Coronary artery (tissue), 2 donors: ENCODE results near the gene HACD1.
A peak's percentile ranks its signal among the peaks of the same experiment; 100 is the strongest.

Experiments used
- DNase-seq: peaks from one replicate; pipeline ENCODE4 v3.0.0-alpha.2; 2017; ENCODE audit warnings: low spot score
- H3K27ac ChIP-seq, 2 donors: fragments of 200-600 bp; sonication (generic); one replicate each; pipeline ENCODE4 v1.5.1; 2016 to 2019
- H3K4me3 ChIP-seq: fragments of 200-600 bp; sonication (generic); 2 replicates; pipeline ENCODE4 v1.5.1; 2016; ENCODE audit warnings: mild to moderate bottlenecking, moderate library complexity
- CTCF ChIP-seq: fragments of 200-600 bp; sonication (generic); IDR thresholded peaks from one replicate; pipeline ENCODE4 v1.5.1; 2019; ENCODE audit warnings: antibody characterized with exemption

Gene HACD1

GRCh38 chr10:17624996-17625395 is 7.8 kb upstream of the HACD1 start:
- TF ChIP-seq CTCF = no peak
- no peak for DNase-seq
- Histone ChIP-seq H3K4me3 (no peak overlapping the region), H3K27ac (no peak overlapping the region)

- no peak for DNase-seq
- Histone ChIP-seq H3K27ac (no peak overlapping the region), H3K4me3 (no peak overlapping the region)
- TF ChIP-seq CTCF = no peak
Observed at GRCh38 chr10:17622061-17622460, 4.9 kb upstream of the HACD1 start.

DNA sequence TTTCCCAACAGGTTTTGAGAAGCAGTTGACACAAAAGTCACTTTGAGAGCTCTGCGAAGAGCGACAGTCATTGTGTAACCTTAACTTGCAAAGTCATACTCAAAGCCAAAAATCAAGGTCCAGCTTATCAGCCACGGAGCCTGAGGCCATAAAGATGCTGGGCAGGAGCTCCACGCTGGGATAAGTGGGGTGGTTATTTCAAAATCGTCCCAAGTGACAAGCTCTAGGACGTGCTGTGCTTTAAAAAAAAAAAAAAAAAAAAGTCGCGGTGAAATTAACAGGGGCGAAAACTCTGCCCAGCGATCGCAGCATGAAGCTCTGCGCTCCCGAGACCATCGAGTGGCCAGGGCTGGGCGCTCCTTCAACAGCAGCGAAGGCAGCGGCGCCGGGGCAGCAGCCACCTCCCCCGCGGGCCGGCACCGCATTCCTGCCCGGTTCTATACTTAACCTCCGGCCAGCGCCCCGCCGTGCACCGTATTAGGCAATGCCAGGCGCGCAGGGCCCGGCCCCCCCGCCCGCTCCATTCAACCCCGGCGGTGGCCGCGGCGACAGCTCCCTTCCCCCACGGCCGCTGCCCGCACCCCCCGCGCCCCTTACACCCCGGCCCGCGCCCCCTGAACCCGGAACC is 657 bp downstream of the HACD1 start:
- Histone ChIP-seq H3K4me3 (peak overlapping the region; percentile 98), H3K27ac (peak overlapping the region; percentile 92 to 97)
- no peak for TF ChIP-seq CTCF
- DNase-seq = peak; percentile 88

GRCh38 chr10:17609523-17610079 is 7.6 kb downstream of the HACD1 start:
- no peak overlapping the region for H3K27ac ChIP-seq
- no peak for DNase-seq
- no peak overlapping the region for H3K4me3 ChIP-seq
- TF ChIP-seq CTCF = no peak

GRCh38 chr10:17607603-17608332 is 9.4 kb downstream of the HACD1 start:
- DNase-seq = no peak
- H3K4me3 ChIP-seq = no peak overlapping the region
- no peak overlapping the region for H3K27ac ChIP-seq
- TF ChIP-seq CTCF = peak; percentile 87

- Histone ChIP-seq H3K4me3 (no peak overlapping the region), H3K27ac (no peak overlapping the region)
- DNase-seq = no peak
- TF ChIP-seq CTCF = no peak
Observed at GRCh38 chr10:17607060-17607459, 10.1 kb downstream of the HACD1 start.
